ENCODE data around the gene SERPINA5.

DNA sequence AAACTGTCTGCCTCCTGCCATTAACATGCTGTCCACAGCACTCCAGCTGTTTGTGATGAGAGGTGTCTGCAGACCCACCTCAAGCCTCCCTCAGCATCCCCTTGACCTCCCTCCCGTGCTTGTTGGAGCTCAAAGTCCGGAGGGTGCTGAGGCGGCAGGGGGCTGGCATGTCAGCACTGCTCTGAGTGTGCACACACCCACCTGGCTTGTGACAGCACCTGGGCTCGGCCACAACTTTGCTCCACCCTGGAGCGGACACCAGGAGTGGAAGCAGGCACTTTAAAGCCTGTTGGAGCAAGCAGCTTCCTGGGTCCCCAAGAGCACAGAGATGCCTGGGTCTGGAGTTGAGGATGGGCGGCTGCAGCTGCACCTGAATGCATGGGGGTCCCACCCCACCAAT, 51.9 kb downstream of the SERPINA5 start:
- TF ChIP-seq, protein P1, sequence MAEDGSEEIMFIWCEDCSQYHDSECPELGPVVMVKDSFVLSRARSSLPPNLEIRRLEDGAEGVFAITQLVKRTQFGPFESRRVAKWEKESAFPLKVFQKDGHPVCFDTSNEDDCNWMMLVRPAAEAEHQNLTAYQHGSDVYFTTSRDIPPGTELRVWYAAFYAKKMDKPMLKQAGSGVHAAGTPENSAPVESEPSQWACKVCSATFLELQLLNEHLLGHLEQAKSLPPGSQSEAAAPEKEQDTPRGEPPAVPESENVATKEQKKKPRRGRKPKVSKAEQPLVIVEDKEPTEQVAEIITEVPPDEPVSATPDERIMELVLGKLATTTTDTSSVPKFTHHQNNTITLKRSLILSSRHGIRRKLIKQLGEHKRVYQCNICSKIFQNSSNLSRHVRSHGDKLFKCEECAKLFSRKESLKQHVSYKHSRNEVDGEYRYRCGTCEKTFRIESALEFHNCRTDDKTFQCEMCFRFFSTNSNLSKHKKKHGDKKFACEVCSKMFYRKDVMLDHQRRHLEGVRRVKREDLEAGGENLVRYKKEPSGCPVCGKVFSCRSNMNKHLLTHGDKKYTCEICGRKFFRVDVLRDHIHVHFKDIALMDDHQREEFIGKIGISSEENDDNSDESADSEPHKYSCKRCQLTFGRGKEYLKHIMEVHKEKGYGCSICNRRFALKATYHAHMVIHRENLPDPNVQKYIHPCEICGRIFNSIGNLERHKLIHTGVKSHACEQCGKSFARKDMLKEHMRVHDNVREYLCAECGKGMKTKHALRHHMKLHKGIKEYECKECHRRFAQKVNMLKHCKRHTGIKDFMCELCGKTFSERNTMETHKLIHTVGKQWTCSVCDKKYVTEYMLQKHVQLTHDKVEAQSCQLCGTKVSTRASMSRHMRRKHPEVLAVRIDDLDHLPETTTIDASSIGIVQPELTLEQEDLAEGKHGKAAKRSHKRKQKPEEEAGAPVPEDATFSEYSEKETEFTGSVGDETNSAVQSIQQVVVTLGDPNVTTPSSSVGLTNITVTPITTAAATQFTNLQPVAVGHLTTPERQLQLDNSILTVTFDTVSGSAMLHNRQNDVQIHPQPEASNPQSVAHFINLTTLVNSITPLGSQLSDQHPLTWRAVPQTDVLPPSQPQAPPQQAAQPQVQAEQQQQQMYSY (CRISPR knock-in tag; IDR thresholded peaks at IDR 0.05) = no peak
- TF ChIP-seq, protein P2, sequence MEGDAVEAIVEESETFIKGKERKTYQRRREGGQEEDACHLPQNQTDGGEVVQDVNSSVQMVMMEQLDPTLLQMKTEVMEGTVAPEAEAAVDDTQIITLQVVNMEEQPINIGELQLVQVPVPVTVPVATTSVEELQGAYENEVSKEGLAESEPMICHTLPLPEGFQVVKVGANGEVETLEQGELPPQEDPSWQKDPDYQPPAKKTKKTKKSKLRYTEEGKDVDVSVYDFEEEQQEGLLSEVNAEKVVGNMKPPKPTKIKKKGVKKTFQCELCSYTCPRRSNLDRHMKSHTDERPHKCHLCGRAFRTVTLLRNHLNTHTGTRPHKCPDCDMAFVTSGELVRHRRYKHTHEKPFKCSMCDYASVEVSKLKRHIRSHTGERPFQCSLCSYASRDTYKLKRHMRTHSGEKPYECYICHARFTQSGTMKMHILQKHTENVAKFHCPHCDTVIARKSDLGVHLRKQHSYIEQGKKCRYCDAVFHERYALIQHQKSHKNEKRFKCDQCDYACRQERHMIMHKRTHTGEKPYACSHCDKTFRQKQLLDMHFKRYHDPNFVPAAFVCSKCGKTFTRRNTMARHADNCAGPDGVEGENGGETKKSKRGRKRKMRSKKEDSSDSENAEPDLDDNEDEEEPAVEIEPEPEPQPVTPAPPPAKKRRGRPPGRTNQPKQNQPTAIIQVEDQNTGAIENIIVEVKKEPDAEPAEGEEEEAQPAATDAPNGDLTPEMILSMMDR (IDR thresholded peaks at IDR 0.05) = no peak
- TF ChIP-seq EMX1 (CRISPR knock-in tag; IDR thresholded peaks at IDR 0.05) (no peak), ZNF121 (CRISPR knock-in tag; IDR thresholded peaks at IDR 0.05) (no peak), JUN (CRISPR knock-in tag; IDR thresholded peaks at IDR 0.05) (no peak), NR3C1 (CRISPR knock-in tag; conservative IDR thresholded peaks at IDR 0.05; ENCODE audit: low read depth) (no peak)
- TF ChIP-seq, protein P3, sequence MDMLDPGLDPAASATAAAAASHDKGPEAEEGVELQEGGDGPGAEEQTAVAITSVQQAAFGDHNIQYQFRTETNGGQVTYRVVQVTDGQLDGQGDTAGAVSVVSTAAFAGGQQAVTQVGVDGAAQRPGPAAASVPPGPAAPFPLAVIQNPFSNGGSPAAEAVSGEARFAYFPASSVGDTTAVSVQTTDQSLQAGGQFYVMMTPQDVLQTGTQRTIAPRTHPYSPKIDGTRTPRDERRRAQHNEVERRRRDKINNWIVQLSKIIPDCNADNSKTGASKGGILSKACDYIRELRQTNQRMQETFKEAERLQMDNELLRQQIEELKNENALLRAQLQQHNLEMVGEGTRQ (CRISPR knock-in tag; IDR thresholded peaks at IDR 0.05) = no peak
- TF ChIP-seq, protein P4, sequence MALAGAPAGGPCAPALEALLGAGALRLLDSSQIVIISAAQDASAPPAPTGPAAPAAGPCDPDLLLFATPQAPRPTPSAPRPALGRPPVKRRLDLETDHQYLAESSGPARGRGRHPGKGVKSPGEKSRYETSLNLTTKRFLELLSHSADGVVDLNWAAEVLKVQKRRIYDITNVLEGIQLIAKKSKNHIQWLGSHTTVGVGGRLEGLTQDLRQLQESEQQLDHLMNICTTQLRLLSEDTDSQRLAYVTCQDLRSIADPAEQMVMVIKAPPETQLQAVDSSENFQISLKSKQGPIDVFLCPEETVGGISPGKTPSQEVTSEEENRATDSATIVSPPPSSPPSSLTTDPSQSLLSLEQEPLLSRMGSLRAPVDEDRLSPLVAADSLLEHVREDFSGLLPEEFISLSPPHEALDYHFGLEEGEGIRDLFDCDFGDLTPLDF (CRISPR knock-in tag; IDR thresholded peaks at IDR 0.05) = no peak
- TF ChIP-seq, protein P5, sequence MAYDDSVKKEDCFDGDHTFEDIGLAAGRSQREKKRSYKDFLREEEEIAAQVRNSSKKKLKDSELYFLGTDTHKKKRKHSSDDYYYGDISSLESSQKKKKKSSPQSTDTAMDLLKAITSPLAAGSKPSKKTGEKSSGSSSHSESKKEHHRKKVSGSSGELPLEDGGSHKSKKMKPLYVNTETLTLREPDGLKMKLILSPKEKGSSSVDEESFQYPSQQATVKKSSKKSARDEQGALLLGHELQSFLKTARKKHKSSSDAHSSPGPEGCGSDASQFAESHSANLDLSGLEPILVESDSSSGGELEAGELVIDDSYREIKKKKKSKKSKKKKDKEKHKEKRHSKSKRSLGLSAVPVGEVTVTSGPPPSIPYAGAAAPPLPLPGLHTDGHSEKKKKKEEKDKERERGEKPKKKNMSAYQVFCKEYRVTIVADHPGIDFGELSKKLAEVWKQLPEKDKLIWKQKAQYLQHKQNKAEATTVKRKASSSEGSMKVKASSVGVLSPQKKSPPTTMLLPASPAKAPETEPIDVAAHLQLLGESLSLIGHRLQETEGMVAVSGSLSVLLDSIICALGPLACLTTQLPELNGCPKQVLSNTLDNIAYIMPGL (CRISPR knock-in tag; IDR thresholded peaks at IDR 0.05) = no peak
- TF ChIP-seq, protein P6, sequence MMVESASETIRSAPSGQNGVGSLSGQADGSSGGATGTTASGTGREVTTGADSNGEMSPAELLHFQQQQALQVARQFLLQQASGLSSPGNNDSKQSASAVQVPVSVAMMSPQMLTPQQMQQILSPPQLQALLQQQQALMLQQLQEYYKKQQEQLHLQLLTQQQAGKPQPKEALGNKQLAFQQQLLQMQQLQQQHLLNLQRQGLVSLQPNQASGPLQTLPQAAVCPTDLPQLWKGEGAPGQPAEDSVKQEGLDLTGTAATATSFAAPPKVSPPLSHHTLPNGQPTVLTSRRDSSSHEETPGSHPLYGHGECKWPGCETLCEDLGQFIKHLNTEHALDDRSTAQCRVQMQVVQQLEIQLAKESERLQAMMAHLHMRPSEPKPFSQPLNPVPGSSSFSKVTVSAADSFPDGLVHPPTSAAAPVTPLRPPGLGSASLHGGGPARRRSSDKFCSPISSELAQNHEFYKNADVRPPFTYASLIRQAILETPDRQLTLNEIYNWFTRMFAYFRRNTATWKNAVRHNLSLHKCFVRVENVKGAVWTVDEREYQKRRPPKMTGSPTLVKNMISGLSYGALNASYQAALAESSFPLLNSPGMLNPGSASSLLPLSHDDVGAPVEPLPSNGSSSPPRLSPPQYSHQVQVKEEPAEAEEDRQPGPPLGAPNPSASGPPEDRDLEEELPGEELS (CRISPR knock-in tag; IDR thresholded peaks at IDR 0.05) = no peak
- TF ChIP-seq, protein P7, sequence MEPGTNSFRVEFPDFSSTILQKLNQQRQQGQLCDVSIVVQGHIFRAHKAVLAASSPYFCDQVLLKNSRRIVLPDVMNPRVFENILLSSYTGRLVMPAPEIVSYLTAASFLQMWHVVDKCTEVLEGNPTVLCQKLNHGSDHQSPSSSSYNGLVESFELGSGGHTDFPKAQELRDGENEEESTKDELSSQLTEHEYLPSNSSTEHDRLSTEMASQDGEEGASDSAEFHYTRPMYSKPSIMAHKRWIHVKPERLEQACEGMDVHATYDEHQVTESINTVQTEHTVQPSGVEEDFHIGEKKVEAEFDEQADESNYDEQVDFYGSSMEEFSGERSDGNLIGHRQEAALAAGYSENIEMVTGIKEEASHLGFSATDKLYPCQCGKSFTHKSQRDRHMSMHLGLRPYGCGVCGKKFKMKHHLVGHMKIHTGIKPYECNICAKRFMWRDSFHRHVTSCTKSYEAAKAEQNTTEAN (CRISPR knock-in tag; IDR thresholded peaks at IDR 0.05) = no peak

Data from WTC11 (cell line).